Measurements from ENCODE around the gene ATP8B3. TPM values are rescaled to one million over a fixed set of nuclear protein-coding genes. Genes with fewer than 3 reads are reported as not detected.

Gene ATP8B3
- total and polyA plus RNA-seq, 2 experiments from 2014 or later: 2.1 to 6.0 TPM

DNA sequence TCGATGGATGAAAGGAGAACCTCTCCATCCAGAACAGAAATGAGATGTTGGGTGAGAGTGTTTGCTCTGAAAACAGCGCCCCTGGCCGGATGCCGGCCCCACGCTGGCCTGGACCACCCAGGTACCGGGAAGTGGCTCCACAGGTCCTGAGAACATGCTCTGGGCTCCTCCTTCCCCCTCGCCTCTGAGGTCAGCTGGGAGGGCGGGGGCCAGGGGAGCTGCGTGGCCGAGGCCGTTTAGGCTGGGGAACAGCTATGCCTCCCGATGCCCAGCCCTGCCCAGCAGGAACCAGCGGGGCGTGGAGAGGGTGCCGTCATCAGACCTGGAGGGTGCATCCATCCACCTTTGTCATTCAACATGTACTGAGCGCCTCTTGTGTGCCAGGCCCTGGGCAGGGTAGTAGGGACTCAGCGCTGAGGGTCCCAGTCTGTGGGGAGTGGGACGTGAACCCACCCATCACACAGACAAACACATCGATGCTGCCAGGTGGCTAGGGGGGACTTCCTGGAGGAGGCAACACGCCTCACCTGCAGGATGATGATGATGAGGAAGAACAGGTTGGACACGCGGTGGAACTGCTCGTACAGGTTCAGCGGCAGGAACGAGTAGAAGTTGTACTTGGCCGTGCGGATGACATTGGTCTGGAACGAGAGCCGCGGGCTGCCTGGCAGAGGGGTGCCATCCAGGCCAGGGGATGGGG, 4.2 kb downstream of the ATP8B3 start:
- no peaks in the 10 kb centered on the region for H3K36me3 ChIP-seq (ENCODE audit: insufficient read depth)
- H3K27me3 ChIP-seq (ENCODE audit: insufficient read depth): no peaks in the 10 kb centered on the region
- H3K9me3 Mint-ChIP-seq: no peaks in the 10 kb centered on the region
- H4K20me1 ChIP-seq (replicated peaks; ENCODE audit: insufficient read depth): no peaks in the 10 kb centered on the region
- H3K9me2 ChIP-seq (ENCODE audit: insufficient read depth): no peaks in the 10 kb centered on the region
- no peak overlapping the region for H3K4me2 ChIP-seq
- H3K27ac Mint-ChIP-seq: no peak overlapping the region
- H3K4me3 ChIP-seq: no peak overlapping the region
- no peaks in the 10 kb centered on the region for H3K79me2 ChIP-seq (replicated peaks; ENCODE audit: insufficient read depth)
- H3K4me1 Mint-ChIP-seq: no peaks in the 10 kb centered on the region; the same call in 2 of the 3 replicates
- no peak overlapping the region for H3K4me3 Mint-ChIP-seq
- H3K36me3 Mint-ChIP-seq (ENCODE audit: low read depth): no peaks in the 10 kb centered on the region
- H3K27ac ChIP-seq (ENCODE audit: low read depth): no peak overlapping the region
- H2AFZ ChIP-seq: no peak overlapping the region
- no peak for ATAC-seq
- H3K4me1 ChIP-seq (ENCODE audit: insufficient read depth): no peaks in the 10 kb centered on the region
- H3K27me3 Mint-ChIP-seq (ENCODE audit: insufficient read depth, low read depth, poor library complexity): peaks cover 17% of the 10 kb centered on the region
- DNase-seq (ENCODE audit: low spot score): no peak
- H3F3A ChIP-seq (replicated peaks; ENCODE audit: low read depth): no peaks in the 10 kb centered on the region
- TF ChIP-seq STAT1 (IDR thresholded peaks at IDR 0.05; ENCODE audit: unreplicated experiment) (no peak), REST (IDR thresholded peaks at IDR 0.05; ENCODE audit: unreplicated experiment) (no peak), ZNF331 (CRISPR knock-in tag; IDR thresholded peaks at IDR 0.05; ENCODE audit: low read depth) (no peak), EZH2 (IDR thresholded peaks at IDR 0.05; ENCODE audit: low read depth, unreplicated experiment) (no peak)
- TF ChIP-seq, protein P1, sequence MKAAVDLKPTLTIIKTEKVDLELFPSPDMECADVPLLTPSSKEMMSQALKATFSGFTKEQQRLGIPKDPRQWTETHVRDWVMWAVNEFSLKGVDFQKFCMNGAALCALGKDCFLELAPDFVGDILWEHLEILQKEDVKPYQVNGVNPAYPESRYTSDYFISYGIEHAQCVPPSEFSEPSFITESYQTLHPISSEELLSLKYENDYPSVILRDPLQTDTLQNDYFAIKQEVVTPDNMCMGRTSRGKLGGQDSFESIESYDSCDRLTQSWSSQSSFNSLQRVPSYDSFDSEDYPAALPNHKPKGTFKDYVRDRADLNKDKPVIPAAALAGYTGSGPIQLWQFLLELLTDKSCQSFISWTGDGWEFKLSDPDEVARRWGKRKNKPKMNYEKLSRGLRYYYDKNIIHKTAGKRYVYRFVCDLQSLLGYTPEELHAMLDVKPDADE (IDR thresholded peaks at IDR 0.05): no peak

GRCh38 chr19:1807030-1807694, 4.9 kb downstream of the ATP8B3 start:
- Mint-ChIP-seq H3K9me3 (no peaks in the 10 kb centered on the region), H3K4me1 (no peaks in the 10 kb centered on the region)
- H3K27me3 ChIP-seq (ENCODE audit: insufficient read depth): no peaks in the 10 kb centered on the region

More at GRCh38 chr19:1807030-1807694, 4.9 kb downstream of the ATP8B3 start:
- no peaks in the 10 kb centered on the region for H3K9me2 ChIP-seq (ENCODE audit: insufficient read depth)
- no peak overlapping the region for H3K27ac ChIP-seq (ENCODE audit: low read depth)
- no peaks in the 10 kb centered on the region for H3K4me1 ChIP-seq (ENCODE audit: insufficient read depth)
- Mint-ChIP-seq H3K36me3 (ENCODE audit: low read depth) (no peaks in the 10 kb centered on the region), H3K4me3 (no peak overlapping the region), H3K27me3 (ENCODE audit: insufficient read depth, low read depth, poor library complexity) (peaks cover 16% of the 10 kb centered on the region), H3K27ac (no peak overlapping the region)
- ATAC-seq (no peak), DNase-seq (ENCODE audit: low spot score) (no peak)
- no peaks in the 10 kb centered on the region for H3F3A ChIP-seq (replicated peaks; ENCODE audit: low read depth)
- H3K4me3 ChIP-seq: no peak overlapping the region
- no peaks in the 10 kb centered on the region for H3K36me3 ChIP-seq (ENCODE audit: insufficient read depth)
- H2AFZ ChIP-seq: no peak overlapping the region
- H3K4me2 ChIP-seq: no peak overlapping the region
- H3K79me2 ChIP-seq (replicated peaks; ENCODE audit: insufficient read depth): no peaks in the 10 kb centered on the region
- no peaks in the 10 kb centered on the region for H4K20me1 ChIP-seq (replicated peaks; ENCODE audit: insufficient read depth)
- TF ChIP-seq, protein P2, sequence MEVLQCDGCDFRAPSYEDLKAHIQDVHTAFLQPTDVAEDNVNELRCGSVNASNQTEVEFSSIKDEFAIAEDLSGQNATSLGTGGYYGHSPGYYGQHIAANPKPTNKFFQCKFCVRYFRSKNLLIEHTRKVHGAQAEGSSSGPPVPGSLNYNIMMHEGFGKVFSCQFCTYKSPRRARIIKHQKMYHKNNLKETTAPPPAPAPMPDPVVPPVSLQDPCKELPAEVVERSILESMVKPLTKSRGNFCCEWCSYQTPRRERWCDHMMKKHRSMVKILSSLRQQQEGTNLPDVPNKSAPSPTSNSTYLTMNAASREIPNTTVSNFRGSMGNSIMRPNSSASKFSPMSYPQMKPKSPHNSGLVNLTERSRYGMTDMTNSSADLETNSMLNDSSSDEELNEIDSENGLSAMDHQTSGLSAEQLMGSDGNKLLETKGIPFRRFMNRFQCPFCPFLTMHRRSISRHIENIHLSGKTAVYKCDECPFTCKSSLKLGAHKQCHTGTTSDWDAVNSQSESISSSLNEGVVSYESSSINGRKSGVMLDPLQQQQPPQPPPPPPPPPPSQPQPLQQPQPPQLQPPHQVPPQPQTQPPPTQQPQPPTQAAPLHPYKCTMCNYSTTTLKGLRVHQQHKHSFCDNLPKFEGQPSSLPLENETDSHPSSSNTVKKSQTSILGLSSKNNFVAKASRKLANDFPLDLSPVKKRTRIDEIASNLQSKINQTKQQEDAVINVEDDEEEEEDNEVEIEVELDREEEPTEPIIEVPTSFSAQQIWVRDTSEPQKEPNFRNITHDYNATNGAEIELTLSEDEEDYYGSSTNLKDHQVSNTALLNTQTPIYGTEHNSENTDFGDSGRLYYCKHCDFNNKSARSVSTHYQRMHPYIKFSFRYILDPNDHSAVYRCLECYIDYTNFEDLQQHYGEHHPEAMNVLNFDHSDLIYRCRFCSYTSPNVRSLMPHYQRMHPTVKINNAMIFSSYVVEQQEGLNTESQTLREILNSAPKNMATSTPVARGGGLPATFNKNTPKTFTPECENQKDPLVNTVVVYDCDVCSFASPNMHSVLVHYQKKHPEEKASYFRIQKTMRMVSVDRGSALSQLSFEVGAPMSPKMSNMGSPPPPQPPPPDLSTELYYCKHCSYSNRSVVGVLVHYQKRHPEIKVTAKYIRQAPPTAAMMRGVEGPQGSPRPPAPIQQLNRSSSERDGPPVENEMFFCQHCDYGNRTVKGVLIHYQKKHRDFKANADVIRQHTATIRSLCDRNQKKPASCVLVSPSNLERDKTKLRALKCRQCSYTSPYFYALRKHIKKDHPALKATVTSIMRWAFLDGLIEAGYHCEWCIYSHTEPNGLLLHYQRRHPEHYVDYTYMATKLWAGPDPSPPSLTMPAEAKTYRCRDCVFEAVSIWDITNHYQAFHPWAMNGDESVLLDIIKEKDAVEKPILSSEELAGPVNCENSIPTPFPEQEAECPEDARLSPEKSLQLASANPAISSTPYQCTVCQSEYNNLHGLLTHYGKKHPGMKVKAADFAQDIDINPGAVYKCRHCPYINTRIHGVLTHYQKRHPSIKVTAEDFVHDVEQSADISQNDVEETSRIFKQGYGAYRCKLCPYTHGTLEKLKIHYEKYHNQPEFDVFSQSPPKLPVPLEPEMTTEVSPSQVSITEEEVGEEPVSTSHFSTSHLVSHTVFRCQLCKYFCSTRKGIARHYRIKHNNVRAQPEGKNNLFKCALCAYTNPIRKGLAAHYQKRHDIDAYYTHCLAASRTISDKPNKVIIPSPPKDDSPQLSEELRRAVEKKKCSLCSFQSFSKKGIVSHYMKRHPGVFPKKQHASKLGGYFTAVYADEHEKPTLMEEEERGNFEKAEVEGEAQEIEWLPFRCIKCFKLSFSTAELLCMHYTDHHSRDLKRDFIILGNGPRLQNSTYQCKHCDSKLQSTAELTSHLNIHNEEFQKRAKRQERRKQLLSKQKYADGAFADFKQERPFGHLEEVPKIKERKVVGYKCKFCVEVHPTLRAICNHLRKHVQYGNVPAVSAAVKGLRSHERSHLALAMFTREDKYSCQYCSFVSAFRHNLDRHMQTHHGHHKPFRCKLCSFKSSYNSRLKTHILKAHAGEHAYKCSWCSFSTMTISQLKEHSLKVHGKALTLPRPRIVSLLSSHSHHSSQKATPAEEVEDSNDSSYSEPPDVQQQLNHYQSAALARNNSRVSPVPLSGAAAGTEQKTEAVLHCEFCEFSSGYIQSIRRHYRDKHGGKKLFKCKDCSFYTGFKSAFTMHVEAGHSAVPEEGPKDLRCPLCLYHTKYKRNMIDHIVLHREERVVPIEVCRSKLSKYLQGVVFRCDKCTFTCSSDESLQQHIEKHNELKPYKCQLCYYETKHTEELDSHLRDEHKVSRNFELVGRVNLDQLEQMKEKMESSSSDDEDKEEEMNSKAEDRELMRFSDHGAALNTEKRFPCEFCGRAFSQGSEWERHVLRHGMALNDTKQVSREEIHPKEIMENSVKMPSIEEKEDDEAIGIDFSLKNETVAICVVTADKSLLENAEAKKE (CRISPR knock-in tag; IDR thresholded peaks at IDR 0.05): no peak
- TF ChIP-seq EZH2phosphoT487 (IDR thresholded peaks at IDR 0.05; ENCODE audit: unreplicated experiment): no peak

Data from GM23338 (cell line).